Ishikawa (cell line): ENCODE data around the gene KIF17.

Experiments
- EGR1 ChIP-seq: IDR thresholded peaks from 2 replicates; pipeline ENCODE4 v1.6.1; 2012
- TAF1 ChIP-seq: IDR thresholded peaks from 2 replicates; pipeline ENCODE4 v1.6.1; 2012; ENCODE audit warnings: low read depth, mild to moderate bottlenecking
- YY1 ChIP-seq: IDR thresholded peaks from 2 replicates; pipeline ENCODE4 v1.6.1; 2012; ENCODE audit warnings: low read depth
- TF ChIP-seq, protein P1 (sequence below): IDR thresholded peaks from 2 replicates; pipeline ENCODE4 v1.6.1; 2012; ENCODE audit warnings: low read depth, mild to moderate bottlenecking

DNA sequence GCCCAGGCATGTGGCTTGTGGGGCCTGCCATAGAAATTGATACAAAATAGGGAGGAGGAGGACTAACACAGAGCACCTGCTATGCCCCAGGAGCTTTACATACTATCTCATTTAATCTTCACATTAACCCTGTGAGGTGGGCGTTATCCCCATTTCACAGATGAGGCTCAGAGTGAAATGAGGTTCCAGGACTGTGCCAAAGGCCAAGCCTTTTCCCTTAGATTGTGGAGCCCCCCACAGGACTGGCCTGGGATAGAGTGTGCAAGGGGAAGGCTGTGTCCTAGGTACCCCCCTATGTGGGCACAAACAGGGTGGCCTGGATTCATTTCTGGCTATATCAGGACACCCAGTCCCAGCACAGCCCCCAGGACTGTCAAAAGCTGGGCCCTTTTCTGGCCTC is 54.4 kb downstream of the KIF17 start:
- no peak for TF ChIP-seq YY1
- no peak for TF ChIP-seq TAF1
- TF ChIP-seq, protein P1, sequence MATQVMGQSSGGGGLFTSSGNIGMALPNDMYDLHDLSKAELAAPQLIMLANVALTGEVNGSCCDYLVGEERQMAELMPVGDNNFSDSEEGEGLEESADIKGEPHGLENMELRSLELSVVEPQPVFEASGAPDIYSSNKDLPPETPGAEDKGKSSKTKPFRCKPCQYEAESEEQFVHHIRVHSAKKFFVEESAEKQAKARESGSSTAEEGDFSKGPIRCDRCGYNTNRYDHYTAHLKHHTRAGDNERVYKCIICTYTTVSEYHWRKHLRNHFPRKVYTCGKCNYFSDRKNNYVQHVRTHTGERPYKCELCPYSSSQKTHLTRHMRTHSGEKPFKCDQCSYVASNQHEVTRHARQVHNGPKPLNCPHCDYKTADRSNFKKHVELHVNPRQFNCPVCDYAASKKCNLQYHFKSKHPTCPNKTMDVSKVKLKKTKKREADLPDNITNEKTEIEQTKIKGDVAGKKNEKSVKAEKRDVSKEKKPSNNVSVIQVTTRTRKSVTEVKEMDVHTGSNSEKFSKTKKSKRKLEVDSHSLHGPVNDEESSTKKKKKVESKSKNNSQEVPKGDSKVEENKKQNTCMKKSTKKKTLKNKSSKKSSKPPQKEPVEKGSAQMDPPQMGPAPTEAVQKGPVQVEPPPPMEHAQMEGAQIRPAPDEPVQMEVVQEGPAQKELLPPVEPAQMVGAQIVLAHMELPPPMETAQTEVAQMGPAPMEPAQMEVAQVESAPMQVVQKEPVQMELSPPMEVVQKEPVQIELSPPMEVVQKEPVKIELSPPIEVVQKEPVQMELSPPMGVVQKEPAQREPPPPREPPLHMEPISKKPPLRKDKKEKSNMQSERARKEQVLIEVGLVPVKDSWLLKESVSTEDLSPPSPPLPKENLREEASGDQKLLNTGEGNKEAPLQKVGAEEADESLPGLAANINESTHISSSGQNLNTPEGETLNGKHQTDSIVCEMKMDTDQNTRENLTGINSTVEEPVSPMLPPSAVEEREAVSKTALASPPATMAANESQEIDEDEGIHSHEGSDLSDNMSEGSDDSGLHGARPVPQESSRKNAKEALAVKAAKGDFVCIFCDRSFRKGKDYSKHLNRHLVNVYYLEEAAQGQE: no peak
- no peak for TF ChIP-seq EGR1
